Activated T-helper 1 cell treated with Interleukin-2 at 50 U/mL for 16 hours (primary cell): ENCODE data around the gene TOM1L2.

Experiments
- DNase-seq: peaks from one replicate; pipeline ENCODE4 v3.0.0-alpha.2; 2020; ENCODE audit warnings: low read depth

TOM1L2 gene

DNA sequence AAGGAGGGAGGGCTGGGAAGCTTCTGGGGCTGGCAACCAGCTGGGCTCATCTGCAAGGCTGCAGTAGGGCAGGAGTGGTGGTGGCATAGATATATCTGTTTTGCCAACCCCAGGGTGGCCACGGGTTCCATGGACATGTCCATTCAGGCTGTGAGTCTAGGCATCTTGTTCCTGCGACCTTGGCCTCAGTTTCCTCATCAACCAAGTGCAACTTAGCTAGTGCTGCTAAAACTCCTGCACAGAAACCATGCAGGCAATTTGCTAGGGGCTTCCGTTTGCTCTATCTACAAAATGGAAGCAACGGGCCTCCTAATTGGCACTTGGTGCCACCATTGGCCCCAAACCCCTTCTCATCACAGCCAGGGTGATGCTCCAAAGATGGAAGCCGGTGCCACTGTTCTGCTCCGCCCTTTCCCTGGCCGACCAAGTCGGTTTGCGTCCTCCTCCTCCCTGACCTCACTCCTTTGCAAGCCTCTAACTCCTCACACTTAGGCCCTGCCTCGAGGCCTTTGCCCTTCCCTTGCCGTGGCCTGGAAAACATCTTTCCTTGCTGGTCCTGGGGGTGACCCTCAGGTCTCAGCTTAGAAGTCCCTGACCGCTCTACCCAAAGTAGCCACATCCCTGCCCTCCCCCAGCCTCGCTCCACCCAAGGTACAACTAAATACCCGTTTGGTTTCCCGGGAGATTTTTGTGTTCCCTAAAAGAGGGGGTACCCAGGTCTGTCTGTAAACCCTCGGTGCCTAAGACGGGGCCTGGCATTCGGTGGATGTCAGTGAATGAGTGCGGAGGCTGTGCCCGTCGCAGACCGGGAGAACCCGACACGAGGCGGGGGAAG is 136.6 kb downstream of the TOM1L2 start:
- DNase-seq = no peak

DNA sequence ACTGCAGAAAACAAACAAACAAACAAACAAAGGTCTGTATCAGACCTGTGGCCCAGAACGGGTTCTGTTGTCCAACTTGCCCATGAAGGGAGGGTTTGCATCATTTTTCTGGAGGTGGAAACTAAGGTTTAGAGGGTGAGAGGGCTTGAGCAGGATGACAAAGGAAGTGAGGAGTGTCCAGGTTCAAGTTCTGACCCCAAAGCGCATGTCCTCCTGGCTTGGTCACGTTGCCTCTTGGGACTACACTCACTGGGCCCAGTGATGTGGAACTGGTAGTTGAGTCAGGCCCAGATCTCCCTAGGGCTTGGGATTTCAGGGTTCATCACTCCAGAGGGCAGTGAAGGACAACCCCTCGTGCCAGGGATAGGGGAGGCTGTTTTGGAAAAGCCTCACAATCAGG is 137.2 kb downstream of the TOM1L2 start:
- DNase-seq = no peak

GRCh38 chr17:17833658-17834357 is 138.4 kb downstream of the TOM1L2 start:
- no peak for DNase-seq

GRCh38 chr17:17832032-17832363 is 140.2 kb downstream of the TOM1L2 start:
- DNase-seq = no peak

DNA sequence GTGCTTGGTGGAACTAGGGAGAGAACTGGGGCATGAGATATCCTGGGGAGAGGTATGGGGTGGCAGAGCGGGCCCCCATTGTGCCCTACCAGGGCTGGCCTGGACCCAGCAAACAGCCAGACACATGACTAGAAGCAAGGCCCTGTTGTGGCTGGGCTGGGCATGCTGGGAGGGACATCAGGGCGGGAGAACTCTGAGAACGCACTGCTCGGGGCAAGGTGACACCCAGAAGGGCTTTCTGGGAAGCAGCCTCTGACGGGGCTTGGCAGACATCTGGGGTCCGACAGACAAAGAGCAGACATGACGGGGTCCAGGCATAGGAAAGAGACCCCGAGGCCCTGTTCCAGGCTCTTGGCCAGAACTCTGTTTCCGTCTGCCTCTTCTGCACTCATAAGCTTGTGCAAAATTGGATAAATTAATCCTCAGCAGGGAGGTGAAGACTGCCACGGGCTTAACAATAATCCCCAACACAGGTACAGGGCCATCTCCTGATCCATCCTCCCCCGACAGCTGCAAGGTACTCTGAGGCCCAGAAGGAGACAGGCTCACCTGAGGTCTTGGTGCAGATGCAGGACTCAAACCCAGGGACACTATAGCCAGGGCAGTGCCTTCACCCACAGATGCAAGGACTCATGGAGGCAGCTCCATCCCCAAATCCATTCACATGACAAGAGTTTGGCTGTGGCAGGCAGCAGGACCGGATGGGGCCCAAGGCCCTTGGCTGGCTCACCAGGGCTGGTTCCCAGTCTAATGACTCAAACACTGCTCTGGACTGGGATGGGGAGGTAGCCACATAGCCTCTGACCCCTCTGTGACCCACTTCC is 140.8 kb downstream of the TOM1L2 start:
- DNase-seq = no peak

- no peak for DNase-seq
Observed at GRCh38 chr17:17830740-17831207, 141.4 kb downstream of the TOM1L2 start.

DNA sequence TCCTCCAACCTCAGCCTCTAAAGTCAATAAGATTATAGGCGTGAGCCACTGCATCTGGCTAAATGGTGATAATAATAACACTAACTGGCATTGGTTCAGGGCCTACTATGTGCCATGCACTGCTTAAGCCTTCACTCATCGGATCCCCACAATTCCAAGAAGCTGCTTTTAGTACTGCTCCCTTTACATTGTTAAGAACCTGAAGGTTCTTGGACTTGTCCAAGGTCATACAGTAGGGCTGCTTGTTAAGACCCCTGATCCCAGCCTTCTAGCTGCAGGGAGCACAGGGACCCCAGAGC is 142.0 kb downstream of the TOM1L2 start:
- no peak for DNase-seq

- DNase-seq = no peak
Observed at GRCh38 chr17:17827826-17828621, 144.2 kb downstream of the TOM1L2 start.

- DNase-seq = no peak
Observed at GRCh38 chr17:17826942-17827785, 145.0 kb downstream of the TOM1L2 start.

DNA sequence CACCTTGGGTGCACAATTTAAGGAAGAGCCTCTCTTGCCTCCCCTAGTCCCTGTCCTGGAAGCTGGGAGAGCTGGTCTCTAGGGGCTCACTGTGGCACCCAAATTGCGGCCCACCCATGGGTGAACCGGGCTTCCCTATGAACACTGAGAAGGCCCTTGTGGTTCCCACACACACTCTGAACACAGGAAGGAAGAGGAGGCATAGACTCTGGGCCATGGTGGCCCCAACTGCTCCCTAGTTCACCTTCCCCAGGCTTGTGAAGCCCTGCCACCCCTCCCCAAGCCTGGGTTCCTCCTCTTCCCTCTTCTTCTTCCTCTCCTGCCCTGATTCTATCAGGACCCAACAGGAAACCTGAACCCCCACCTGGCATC is 145.9 kb downstream of the TOM1L2 start:
- DNase-seq = no peak

DNA sequence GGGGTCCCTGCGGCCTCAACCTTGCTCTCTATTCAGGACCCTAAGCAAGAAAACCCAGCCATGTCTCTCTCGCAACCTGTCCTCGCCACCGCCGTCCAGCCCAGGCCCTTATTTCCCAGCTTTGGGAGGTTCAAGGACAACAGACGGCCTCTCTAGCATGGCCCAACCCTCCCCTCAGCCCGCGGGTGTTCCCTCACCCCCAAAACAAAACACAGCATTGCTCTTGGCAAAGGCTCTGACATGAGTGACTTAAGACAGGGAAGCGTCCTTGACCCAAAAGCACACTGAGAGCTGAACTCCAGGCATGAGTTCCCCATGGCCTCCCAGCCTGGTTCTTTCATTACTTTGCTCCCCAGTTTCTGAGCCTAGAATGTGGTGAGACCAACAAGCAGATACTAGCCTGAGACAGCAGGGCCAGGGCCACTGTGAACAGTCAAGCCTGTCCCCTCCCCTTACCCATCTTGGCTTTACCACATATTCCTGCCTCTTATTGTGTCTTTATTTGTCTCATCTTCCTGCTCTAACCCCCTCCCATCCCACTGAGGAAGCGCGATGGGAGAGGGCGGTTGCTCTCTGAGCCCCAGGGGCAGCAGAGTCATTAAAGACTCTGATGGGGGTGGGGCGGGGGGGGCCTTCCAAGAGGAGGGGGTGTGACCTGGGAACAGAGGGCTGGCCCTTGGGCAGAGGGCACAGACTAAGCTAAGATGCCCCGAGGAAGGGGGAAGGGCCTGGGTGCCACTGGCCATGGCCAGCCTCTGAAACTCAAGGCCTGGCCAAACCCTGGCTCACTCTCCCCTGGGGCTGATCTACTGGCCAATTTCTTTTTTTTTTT is 147.2 kb downstream of the TOM1L2 start:
- no peak for DNase-seq

- no peak for DNase-seq
Observed at GRCh38 chr17:17824119-17824782, 147.9 kb downstream of the TOM1L2 start.

DNA sequence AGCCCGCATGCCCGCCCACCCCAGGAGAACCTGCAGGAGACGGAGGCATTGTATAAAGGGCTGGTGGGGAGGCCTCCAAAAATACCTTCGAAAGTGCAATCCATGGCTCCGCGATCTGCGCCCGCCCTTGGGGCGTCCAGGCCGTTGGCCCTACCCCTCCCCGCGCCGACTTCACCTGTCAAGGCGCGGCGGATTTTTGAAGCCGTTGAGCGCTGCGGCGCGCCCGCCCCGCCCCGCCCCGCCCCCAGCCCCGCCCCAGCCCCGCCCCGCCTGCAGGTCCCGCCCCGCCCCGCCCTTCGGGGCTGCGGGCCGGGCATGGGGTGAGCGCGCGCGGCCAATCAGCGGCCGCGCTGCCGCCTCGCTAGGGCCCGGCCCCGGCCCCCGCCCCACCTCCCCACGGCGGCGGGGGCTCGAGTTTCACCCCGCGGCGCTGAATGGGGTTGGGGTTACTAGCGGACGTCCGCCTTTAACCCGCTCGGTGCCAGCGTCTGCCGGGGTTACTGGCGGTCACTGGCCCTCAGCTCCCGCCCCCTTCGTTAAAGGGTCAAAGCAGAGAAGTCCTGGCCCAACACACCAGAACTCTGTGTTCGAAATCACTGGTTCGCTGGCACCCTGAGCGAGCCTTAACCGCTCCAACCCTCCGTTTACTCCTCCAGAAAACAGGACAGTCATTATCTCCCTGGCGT is 148.6 kb downstream of the TOM1L2 start:
- DNase-seq = peak; percentile 76

- no peak for DNase-seq
Observed at GRCh38 chr17:17822616-17823015, 149.6 kb downstream of the TOM1L2 start.

DNA sequence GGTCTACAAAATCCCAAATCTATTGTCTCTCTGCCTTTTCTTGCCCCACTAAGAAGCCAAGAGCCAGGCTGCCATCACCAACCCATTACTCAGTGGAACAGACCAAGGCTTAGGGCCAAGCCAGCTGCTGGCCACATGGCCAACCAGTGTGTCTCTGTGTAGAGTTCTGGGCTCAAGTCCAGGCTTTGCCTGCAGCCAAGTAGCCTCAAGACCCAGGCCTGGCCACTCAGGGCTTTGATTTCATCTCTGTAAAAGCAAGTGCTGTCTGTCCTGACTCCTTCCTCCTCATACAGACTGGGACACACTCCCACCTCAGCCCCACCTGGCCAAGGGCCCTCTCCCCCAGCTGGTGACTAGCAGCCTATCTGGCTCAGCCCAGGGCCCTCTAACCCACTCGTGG is 150.0 kb downstream of the TOM1L2 start:
- no peak for DNase-seq

DNA sequence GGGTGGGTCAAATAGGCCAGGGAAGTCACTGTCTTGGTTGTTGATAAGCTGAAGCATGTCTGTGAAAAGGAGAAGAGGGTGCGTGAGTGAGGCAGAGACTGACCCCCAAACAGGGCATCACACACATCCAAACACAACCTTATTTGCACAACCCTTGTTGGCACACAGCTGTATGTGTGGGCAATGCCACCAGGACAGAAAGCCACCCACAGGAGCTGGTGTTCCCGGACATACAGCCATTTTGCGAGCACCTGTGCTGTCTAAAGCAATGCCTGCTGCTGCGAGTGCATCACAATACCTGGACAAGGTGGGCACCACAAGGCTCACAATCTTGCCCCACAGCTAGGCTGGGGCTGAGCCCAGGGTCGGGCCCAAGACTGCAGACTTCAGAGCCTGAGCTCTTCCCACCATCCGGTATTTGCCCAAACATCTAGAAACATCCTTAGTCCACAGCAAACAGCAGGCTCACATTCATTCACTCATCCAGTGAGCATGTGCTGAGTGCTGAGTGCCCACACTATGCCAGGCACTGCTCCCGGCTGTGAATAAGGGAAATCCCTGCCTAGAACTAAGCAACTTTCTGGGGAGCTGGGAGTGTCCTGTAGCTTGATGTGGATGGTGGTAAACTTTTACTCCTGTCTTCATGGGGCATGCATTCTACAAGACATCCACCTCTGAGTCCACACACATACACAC is 151.6 kb downstream of the TOM1L2 start:
- DNase-seq = no peak

DNA sequence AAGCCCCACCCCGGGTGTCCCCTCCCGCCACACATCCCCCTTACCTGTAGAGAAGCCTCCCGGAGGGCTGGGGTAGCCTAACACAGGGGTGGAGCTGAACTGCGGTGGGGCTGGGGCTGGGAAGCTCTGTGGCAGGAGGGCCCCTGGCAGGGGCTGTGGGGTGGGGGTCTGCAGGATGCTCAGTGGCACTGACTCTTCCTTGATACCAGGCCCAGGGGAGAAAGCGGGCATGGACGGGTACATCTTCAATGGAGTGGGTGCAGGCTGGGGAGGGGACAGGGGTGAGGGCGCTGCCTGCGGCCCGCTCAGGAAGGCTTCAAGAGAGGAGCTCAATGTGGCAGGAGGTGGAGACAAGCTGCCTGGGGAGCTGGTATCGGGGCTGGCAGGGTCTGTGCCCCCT is 152.2 kb downstream of the TOM1L2 start:
- DNase-seq = no peak

DNA sequence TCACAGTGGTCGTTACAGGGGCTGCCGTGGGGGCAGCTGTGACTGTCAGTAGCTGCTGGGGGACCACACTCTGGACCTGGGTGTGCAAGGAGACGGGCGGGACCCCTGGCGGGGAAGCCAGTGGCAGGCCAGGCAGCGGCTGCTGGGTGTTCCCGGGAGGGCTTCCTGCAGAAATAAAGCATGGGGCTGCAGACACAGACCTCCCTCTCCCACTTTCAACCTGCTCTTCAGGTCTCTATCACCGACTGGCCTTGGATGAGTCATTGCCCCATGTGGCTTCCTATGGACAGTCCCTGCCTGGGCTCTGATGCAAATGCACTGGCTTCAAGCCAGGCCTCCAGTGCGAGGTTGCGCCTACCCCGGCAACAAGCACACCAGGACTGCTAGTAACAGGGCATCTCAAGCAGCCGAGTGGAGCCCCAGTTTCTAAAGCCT is 152.6 kb downstream of the TOM1L2 start:
- no peak for DNase-seq
